Gastroesophageal sphincter (tissue), 4 donors: ENCODE data around the gene KCNA10. TPM values are rescaled to one million over a fixed set of nuclear protein-coding genes. Genes with fewer than 3 reads are reported as not detected.

ENCODE experiments used
- ATAC-seq: fragments of 150-250 bp; one replicate; pipeline ENCODE4 v1.9.1; 2016; ENCODE audit warnings: mild to moderate bottlenecking, moderate library complexity
- H3K27ac ChIP-seq, 4 donors: fragments of 200-600 bp; sonication (generic) in 3 of 4; 1 replicate in 3 of 4; 2 replicates in 1 of 4; pipeline ENCODE4 v1.5.1; 2016 to 2019
- H3K27me3 ChIP-seq: fragments of 200-600 bp; sonication (generic); one replicate; pipeline ENCODE4 v1.5.1; 2019
- H3K36me3 ChIP-seq, 2 donors: fragments of 200-600 bp; sonication (generic); one replicate each; pipeline ENCODE4 v1.5.1; 2019; ENCODE audit warnings: control low read depth in 1 of 2
- H3K4me1 ChIP-seq, 3 donors: fragments of 200-600 bp; sonication (generic); 1 replicate in 2 of 3; 2 replicates in 1 of 3; pipeline ENCODE4 v1.5.1; 2016 to 2019; ENCODE audit warnings: control low read depth in 2 of 3
- H3K4me3 ChIP-seq, 2 donors: fragments of 200-600 bp; sonication (generic); one replicate each; pipeline ENCODE4 v1.5.1; 2019; ENCODE audit warnings: mild to moderate bottlenecking in 1 of 2, moderate library complexity in 1 of 2
- H3K9me3 ChIP-seq, 3 donors: fragments of 200-600 bp; sonication (generic); one replicate each; pipeline ENCODE4 v1.5.1; 2017 to 2019; ENCODE audit warnings: control low read depth in 2 of 3
- CTCF ChIP-seq, 4 experiments: fragments of 200-600 bp in 2 of 4; fragments of 450-650 bp in 2 of 4; sonication (generic) in 1 of 4; IDR thresholded peaks; one replicate each; pipeline ENCODE4 v1.5.1; 2017 to 2019; ENCODE audit warnings: antibody characterized with exemption in 4 of 4, mild to moderate bottlenecking in 2 of 4, moderate library complexity in 2 of 4
- EP300 ChIP-seq: sonication (generic); formaldehyde crosslinking; IDR thresholded peaks from one replicate; pipeline ENCODE4 v1.6.1; 2017; ENCODE audit warnings: antibody characterized with exemption, mild to moderate bottlenecking
- POLR2A ChIP-seq, 2 donors: fragments of 450-650 bp; IDR thresholded peaks; one replicate each; pipeline ENCODE4 v1.6.1; 2017; ENCODE audit warnings: antibody characterized with exemption in 2 of 2, mild to moderate bottlenecking in 2 of 2, moderate library complexity in 1 of 2
- POLR2AphosphoS5 ChIP-seq: sonication (generic); formaldehyde crosslinking; IDR thresholded peaks from one replicate; pipeline ENCODE4 v1.6.1; 2017; ENCODE audit warnings: antibody characterized with exemption
- WGBS, 2 donors: methylation state at CpG; one replicate each; pipeline ENCODE4 v1.1.5; 2018; ENCODE audit warnings: low coverage in 1 of 2; 5-methylcytosine and 5-hydroxymethylcytosine counted together
- total RNA-seq, 4 donors: library from RNA; depleted of rRNA; stranded (reverse); fragments of >200 nt; gene quantifications; one replicate each; pipeline ENCODE4 v1.1.0, GENCODE V29; 2016

KCNA10 gene
- total RNA-seq, 4 donors from 2014 or later, result not detected

DNA sequence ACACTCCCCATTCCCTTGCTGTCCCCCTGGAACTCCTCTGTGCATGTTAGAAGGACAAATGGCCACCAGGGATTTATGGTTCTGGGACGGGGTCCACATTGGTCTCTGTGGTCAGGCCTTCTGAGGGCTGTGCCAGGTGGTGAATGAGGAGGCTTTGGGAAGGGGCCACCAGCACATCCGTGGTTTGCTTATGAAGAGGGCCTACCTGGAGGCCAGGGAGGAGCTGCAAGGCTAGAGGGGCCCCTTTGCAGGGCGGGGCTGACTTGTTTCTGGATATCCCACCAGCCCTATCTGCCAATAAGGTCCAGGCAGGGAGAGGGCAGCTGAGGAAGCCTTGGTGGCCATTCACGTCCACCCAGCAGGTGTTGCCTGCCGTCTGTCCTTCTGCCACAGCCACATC lies 24.9 kb downstream of the KCNA10 start:
- H3K27ac ChIP-seq, result peak overlapping the region in 1 of 4 donors; percentile 54
- WGBS, 2 donors, result 80 to 100% methylated on average over 1 of the region's 5 CpGs
- H3K27me3 ChIP-seq, result no peaks in the 10 kb centered on the region
- no peak overlapping the region for H3K4me3 ChIP-seq
- peaks cover 0 to 37% (median 0%) of the 10 kb centered on the region in 3 donors for H3K4me1 ChIP-seq
- TF ChIP-seq EP300 (no peak), POLR2AphosphoS5 (no peak)
- H3K9me3 ChIP-seq, result no peaks in the 10 kb centered on the region
- no peak for ATAC-seq
- no peaks in the 10 kb centered on the region for H3K36me3 ChIP-seq

- no peak for ATAC-seq
- no peak overlapping the region for H3K4me3 ChIP-seq
Observed at GRCh38 chr1:110493059-110493699, 25.8 kb downstream of the KCNA10 start.

DNA sequence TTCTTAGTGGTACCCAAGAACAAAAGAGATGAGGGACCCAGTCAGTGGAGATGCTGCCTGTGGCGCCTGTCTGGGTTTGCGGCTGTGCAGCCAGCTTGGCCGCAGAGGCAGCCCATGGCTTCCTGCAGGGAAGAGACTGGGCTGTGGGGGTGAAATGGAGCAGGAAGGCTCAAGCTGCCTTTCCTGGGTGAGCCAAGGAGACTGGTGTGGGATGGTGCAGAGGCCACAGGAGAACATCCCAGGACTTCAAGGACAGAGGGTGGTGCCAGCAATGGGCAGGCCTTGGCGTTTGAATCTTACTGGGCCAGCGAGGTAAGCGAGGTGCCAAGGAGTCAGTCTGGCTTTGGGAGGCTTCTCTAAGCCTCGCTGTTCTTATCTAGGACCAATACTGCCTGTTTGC lies 26.4 kb downstream of the KCNA10 start:
- Histone ChIP-seq H3K36me3 (no peaks in the 10 kb centered on the region), H3K4me1 (peaks cover 0 to 37% (median 0%) of the 10 kb centered on the region in 3 donors), H3K27ac (no peak overlapping the region), H3K9me3 (no peaks in the 10 kb centered on the region), H3K4me3 (no peak overlapping the region), H3K27me3 (no peaks in the 10 kb centered on the region)
- 82% methylated on average over 3 of the region's 7 CpGs; no CpG with 5 or more reads in 1 of the 2 donors for WGBS, 2 donors
- peak; percentile 12 for TF ChIP-seq POLR2AphosphoS5
- TF ChIP-seq CTCF (IDR thresholded peaks at IDR 0.05), result no peak
- no peak for ATAC-seq

More at GRCh38 chr1:110493059-110493699, 25.8 kb downstream of the KCNA10 start:
- Histone ChIP-seq H3K9me3 (no peaks in the 10 kb centered on the region), H3K4me1 (peaks cover 0 to 37% (median 0%) of the 10 kb centered on the region in 3 donors), H3K27ac (peak overlapping the region in 1 of 4 donors; percentile 54), H3K27me3 (no peaks in the 10 kb centered on the region), H3K36me3 (no peaks in the 10 kb centered on the region)
- 77 to 87% methylated on average over 2 to 3 of the region's 5 CpGs for WGBS, 2 donors
- no peak for TF ChIP-seq POLR2AphosphoS5
- no peak for TF ChIP-seq POLR2A (IDR thresholded peaks at IDR 0.05)
- no peak for TF ChIP-seq EP300
- no peak for TF ChIP-seq CTCF (IDR thresholded peaks at IDR 0.05)

GRCh38 chr1:110490791-110491451 lies 28.1 kb downstream of the KCNA10 start:
- 65 to 82% methylated on average over 2 to 6 of the region's 11 CpGs for WGBS, 2 donors
- ATAC-seq, result no peak

More at GRCh38 chr1:110490791-110491451, 28.1 kb downstream of the KCNA10 start:
- TF ChIP-seq POLR2AphosphoS5 (no peak), EP300 (no peak), CTCF (IDR thresholded peaks at IDR 0.05) (no peak), POLR2A (IDR thresholded peaks at IDR 0.05) (no peak)
- H3K27ac ChIP-seq, result no peak overlapping the region
- no peaks in the 10 kb centered on the region for H3K27me3 ChIP-seq
- H3K9me3 ChIP-seq, result no peaks in the 10 kb centered on the region
- peaks cover 0 to 34% (median 0%) of the 10 kb centered on the region in 3 donors for H3K4me1 ChIP-seq
- H3K4me3 ChIP-seq, result no peak overlapping the region
- H3K36me3 ChIP-seq, result no peaks in the 10 kb centered on the region
